HepG2 (cell line): ENCODE measurements around the gene GPS1. TPM values are rescaled to one million over a fixed set of nuclear protein-coding genes. Genes with fewer than 3 reads are reported as not detected.

Experiments
- CSRNP1 ChIP-seq: sonication (generic); formaldehyde crosslinking; IDR thresholded peaks from 2 replicates; pipeline ENCODE4 v1.8.1; 2023; ENCODE audit warnings: mild to moderate bottlenecking, missing genetic modification reagents
- EED ChIP-seq: sonication (generic); formaldehyde crosslinking; IDR thresholded peaks from 2 replicates; pipeline ENCODE4 v1.5.0; 2020; ENCODE audit warnings: mild to moderate bottlenecking, missing genetic modification reagents
- GATAD2A ChIP-seq: IDR thresholded peaks from 2 replicates; pipeline ENCODE4 v1.6.1; 2016
- KDM5B ChIP-seq: sonication (generic); formaldehyde crosslinking; IDR thresholded peaks from 2 replicates; pipeline ENCODE4 v1.4.0; 2020; ENCODE audit warnings: missing genetic modification reagents, mild to moderate bottlenecking, borderline replicate concordance
- KLF16 ChIP-seq, 2 experiments: sonication (generic) in 1 of 2; formaldehyde crosslinking in 1 of 2; IDR thresholded peaks; 2 replicates each; pipeline versions ENCODE4 v1.6.1 to v1.8.0; 2016 to 2023; ENCODE audit warnings: missing genetic modification reagents in 2 of 2, missing compliant biosample characterization in 1 of 2
- MED1 ChIP-seq: sonication (generic); formaldehyde crosslinking; IDR thresholded peaks from 2 replicates; pipeline ENCODE4 v1.4.0; 2020; ENCODE audit warnings: missing genetic modification reagents
- PHF20 ChIP-seq: sonication (generic); formaldehyde crosslinking; IDR thresholded peaks from 2 replicates; pipeline ENCODE4 v1.5.0; 2020; ENCODE audit warnings: mild to moderate bottlenecking, missing genetic modification reagents
- REPIN1 ChIP-seq: sonication (generic); formaldehyde crosslinking; IDR thresholded peaks from 2 replicates; pipeline ENCODE4 v1.8.0; 2022; ENCODE audit warnings: missing genetic modification reagents, low read depth, mild to moderate bottlenecking, borderline replicate concordance
- U2AF2 ChIP-seq: fragments of 200-400 bp; formaldehyde crosslinking; IDR thresholded peaks from 2 replicates; pipeline ENCODE4 v1.6.1; 2017; ENCODE audit warnings: low read depth, mild to moderate bottlenecking, low read length
- ZGPAT ChIP-seq: IDR thresholded peaks from 2 replicates; pipeline ENCODE4 v1.6.1; 2016; ENCODE audit warnings: mild to moderate bottlenecking
- ZHX2 ChIP-seq, 2 experiments: sonication (generic) in 1 of 2; formaldehyde crosslinking in 1 of 2; IDR thresholded peaks; 2 replicates each; pipeline versions ENCODE4 v1.6.1 to v1.9.0; 2014 to 2022; ENCODE audit warnings: antibody characterized with exemption in 1 of 2, borderline replicate concordance in 1 of 2, inconsistent platforms in 1 of 2, low read depth in 1 of 2, missing genetic modification reagents in 1 of 2
- ZNF280D ChIP-seq: sonication (generic); formaldehyde crosslinking; IDR thresholded peaks from 2 replicates; pipeline ENCODE4 v1.5.1; 2020; ENCODE audit warnings: mild to moderate bottlenecking, missing genetic modification reagents
- ZNF414 ChIP-seq: sonication (generic); formaldehyde crosslinking; IDR thresholded peaks from 2 replicates; pipeline ENCODE4 v1.5.0; 2020; ENCODE audit warnings: missing genetic modification reagents
- ZNF761 ChIP-seq: sonication (generic); formaldehyde crosslinking; conservative IDR thresholded peaks from 2 replicates; pipeline ENCODE4 v1.4.0; 2020; ENCODE audit warnings: mild to moderate bottlenecking, missing genetic modification reagents
- ZNF777 ChIP-seq: sonication (generic); formaldehyde crosslinking; IDR thresholded peaks from 2 replicates; pipeline ENCODE4 v1.4.0; 2020; ENCODE audit warnings: missing genetic modification reagents
- polyA plus RNA-seq, 8 experiments: library from polyadenylated mRNA; depleted of rRNA in 3 of 8; stranded (reverse) in 7 of 8; unstranded in 1 of 8; fragments of >200 nt; fragmentation: Illumina TruSeq in 4 of 8; extraction: Trizol in 4 of 8; gene quantifications; 2 replicates each; pipeline versions ENCODE4 v1.2.1 to v1.2.3, GENCODE V29; 2011 to 2016; ENCODE audit warnings: low read depth in 4 of 8, missing spikeins in 1 of 8, mixed read lengths in 1 of 8; ENCODE audit not compliant: insufficient read depth in 1 of 8
- total RNA-seq, 5 experiments: library from RNA; depleted of rRNA; stranded (reverse); fragments of >200 nt; fragmentation: Illumina TruSeq; extraction: Trizol; gene quantifications; 2 replicates each; pipeline ENCODE4 v1.2.3, GENCODE V29; 2016; ENCODE audit warnings: low read depth in 1 of 5

The GPS1 gene
- total and polyA plus RNA-seq, 2 of the 13 experiments (the other 11 are each of a cell fraction or from before 2014, with no cell fraction given), result 124 to 128 TPM

GRCh38 chr17:82021107-82021899, 30.4 kb upstream of the GPS1 start (continued):
- TF ChIP-seq GATAD2A (CRISPR knock-in tag) (peak; percentile 84), CSRNP1 (CRISPR knock-in tag) (no peak), EED (CRISPR knock-in tag) (peak; percentile 92), MED1 (peak; percentile 71), ZNF761 (CRISPR knock-in tag) (peak; percentile 81; the same call in 1 of the 2 replicates), ZNF280D (CRISPR knock-in tag) (peak; percentile 89), REPIN1 (CRISPR knock-in tag) (peak; percentile 87), ZGPAT (CRISPR knock-in tag) (peak; percentile 85; the same call in 1 of the 2 replicates), KDM5B (CRISPR knock-in tag) (no peak; the same call in 1 of the 2 replicates), ZHX2 (IDR thresholded peaks at IDR 0.05; ENCODE audit: low read depth) (no peak), ZHX2 (CRISPR knock-in tag; IDR thresholded peaks at IDR 0.05; ENCODE audit: borderline replicate concordance) (no peak), KLF16 (CRISPR knock-in tag; IDR thresholded peaks at IDR 0.05) (peak in 1 of 2 experiments; percentile 87; a peak in 2 of 4 replicates), ZNF414 (CRISPR knock-in tag) (0 out of 2 replicates have a peak, but pooled peaks have one; percentile 31), PHF20 (CRISPR knock-in tag) (no peak; the same call in 1 of the 2 replicates), U2AF2 (no peak), ZNF777 (CRISPR knock-in tag) (peak; percentile 80)
